Iris pigment epithelial cell (primary cell): Measurements from ENCODE around the gene TBXA2R.
A peak's percentile ranks its signal among the peaks of the same experiment; 100 is the strongest.
"Not testable (repeated sequence)": the region's sequence is repeated elsewhere in the genome, so short reads cannot be mapped to it uniquely, and the experiment has no call there.

Source experiments
- DNase-seq: peaks from one replicate; pipeline ENCODE4 v3.0.0-alpha.2; 2011; ENCODE audit warnings: low read depth

TBXA2R gene

GRCh38 chr19:3605361-3605760, 1.3 kb downstream of the TBXA2R start:
- DNase-seq, result no peak

GRCh38 chr19:3604987-3605343, 1.7 kb downstream of the TBXA2R start:
- DNase-seq, result no peak

- DNase-seq, result no peak
These were observed 2.3 kb downstream of the TBXA2R start for GRCh38 chr19:3604227-3604986.

GRCh38 chr19:3603121-3603811, 3.4 kb downstream of the TBXA2R start:
- no peak for DNase-seq

GRCh38 chr19:3601021-3601420, 5.7 kb downstream of the TBXA2R start:
- DNase-seq, result no peak

- DNase-seq, result no peak
These were observed 6.9 kb downstream of the TBXA2R start for GRCh38 chr19:3599776-3600187.

- DNase-seq, result no peak
These were observed 11.1 kb downstream of the TBXA2R start for GRCh38 chr19:3595521-3596061.

GRCh38 chr19:3593156-3593555, 13.5 kb downstream of the TBXA2R start:
- DNase-seq, result no peak

- no peak for DNase-seq
These were observed 14.6 kb downstream of the TBXA2R start for GRCh38 chr19:3591876-3592613.

GRCh38 chr19:3590991-3591659, 15.6 kb downstream of the TBXA2R start:
- no peak for DNase-seq

GRCh38 chr19:3589949-3590348, 16.7 kb downstream of the TBXA2R start:
- DNase-seq, result no peak

GRCh38 chr19:3589439-3589838, 17.2 kb downstream of the TBXA2R start:
- DNase-seq, result no peak

- DNase-seq, result no peak
These were observed 19.8 kb downstream of the TBXA2R start for GRCh38 chr19:3586707-3587346.

- no peak for DNase-seq
These were observed 20.5 kb downstream of the TBXA2R start for GRCh38 chr19:3586127-3586626.

- no peak for DNase-seq
These were observed 21.2 kb downstream of the TBXA2R start, which contains the start of gene GIPC3 for GRCh38 chr19:3585301-3586126. Gene GIPC3, plus strand, starts transcription at chr19:3585478. Its CDS starts 120 bp downstream, at chr19:3585598.

GRCh38 chr19:3584036-3584802, 22.5 kb downstream of the TBXA2R start:
- not testable (repeated sequence) for DNase-seq

GRCh38 chr19:3581792-3582191, 24.9 kb downstream of the TBXA2R start:
- DNase-seq, result not testable (repeated sequence)

- DNase-seq, result peak; percentile 92
These were observed 26.3 kb downstream of the TBXA2R start for GRCh38 chr19:3580156-3580934.

- no peak for DNase-seq
These were observed 28.3 kb downstream of the TBXA2R start for GRCh38 chr19:3578390-3578789.
